Mesendoderm (in vitro differentiated cells): ENCODE measurements around the gene MPZL1.

ENCODE experiments used
- DNase-seq: peaks from one replicate; pipeline ENCODE4 v3.0.0; 2013
- H2AK5ac ChIP-seq: 2 replicates; pipeline ENCODE4 v1.6.1; 2013; ENCODE audit warnings: low read length, inconsistent platforms
- H2BK120ac ChIP-seq: 2 replicates; pipeline ENCODE4 v1.6.1; 2013; ENCODE audit warnings: low read depth, mild to moderate bottlenecking, low read length, moderate library complexity, mixed read lengths
- H2BK15ac ChIP-seq: replicated peaks from 2 replicates; pipeline ENCODE4 v1.6.1; 2013; ENCODE audit warnings: low read depth, mild to moderate bottlenecking, moderate library complexity
- H2BK5ac ChIP-seq: 2 replicates; pipeline ENCODE4 v1.6.1; 2013; ENCODE audit warnings: low read length, inconsistent platforms
- H3K18ac ChIP-seq: 2 replicates; pipeline ENCODE4 v1.6.1; 2013; ENCODE audit warnings: mild to moderate bottlenecking, low read length, mixed read lengths
- H3K23ac ChIP-seq: one replicate; pipeline ENCODE4 v1.6.1; 2013; ENCODE audit warnings: low read length
- H3K27ac ChIP-seq: 2 replicates; pipeline ENCODE4 v1.5.1; 2013; ENCODE audit warnings: low read depth, mild to moderate bottlenecking, inconsistent platforms, low read length, moderate library complexity
- H3K27me3 ChIP-seq: 2 replicates; pipeline ENCODE4 v1.6.1; 2013; ENCODE audit warnings: low read length, control low read depth, mild to moderate bottlenecking, inconsistent platforms; ENCODE audit not compliant: insufficient read depth, poor library complexity
- H3K36me3 ChIP-seq: 2 replicates; pipeline ENCODE4 v1.6.1; 2013; ENCODE audit warnings: low read length, inconsistent platforms; ENCODE audit not compliant: control insufficient read depth, insufficient read depth
- H3K4ac ChIP-seq: one replicate; pipeline ENCODE4 v1.6.1; 2013; ENCODE audit warnings: low read depth, mild to moderate bottlenecking, low read length, moderate library complexity
- H3K4me1 ChIP-seq: 2 replicates; pipeline ENCODE4 v1.6.1; 2013; ENCODE audit warnings: low read depth, low read length, inconsistent platforms; ENCODE audit not compliant: control insufficient read depth
- H3K4me2 ChIP-seq: 2 replicates; pipeline ENCODE4 v1.6.1; 2013; ENCODE audit warnings: low read length
- H3K4me3 ChIP-seq: 2 replicates; pipeline ENCODE4 v1.5.1; 2013; ENCODE audit warnings: mild to moderate bottlenecking, low read length
- H3K56ac ChIP-seq: one replicate; pipeline ENCODE4 v1.6.1; 2013; ENCODE audit warnings: low read length
- H3K79me1 ChIP-seq: 2 replicates; pipeline ENCODE4 v1.6.1; 2013; ENCODE audit warnings: low read length, inconsistent platforms
- H3K79me2 ChIP-seq: 2 replicates; pipeline ENCODE4 v1.6.1; 2013; ENCODE audit warnings: mild to moderate bottlenecking, low read length; ENCODE audit not compliant: control insufficient read depth, insufficient read depth
- H3K9ac ChIP-seq: 2 replicates; pipeline ENCODE4 v1.6.1; 2013; ENCODE audit warnings: low read length, inconsistent platforms
- H4K5ac ChIP-seq: one replicate; pipeline ENCODE4 v1.6.1; 2013; ENCODE audit warnings: low read length
- H4K8ac ChIP-seq: one replicate; pipeline ENCODE4 v1.6.1; 2013; ENCODE audit warnings: low read depth, mild to moderate bottlenecking, control low read depth, low read length, moderate library complexity
- WGBS: extraction: QIAGEN DNeasy Blood & Tissue Kit; methylation state at CpG from one replicate; pipeline ENCODE4 v1.1.7; 2013; ENCODE audit warnings: low lambda C conversion rate, missing lambda C conversion rate; ENCODE audit not compliant: insufficient coverage; ENCODE audit errors: extremely low coverage; 5-methylcytosine and 5-hydroxymethylcytosine counted together

MPZL1 gene

DNA sequence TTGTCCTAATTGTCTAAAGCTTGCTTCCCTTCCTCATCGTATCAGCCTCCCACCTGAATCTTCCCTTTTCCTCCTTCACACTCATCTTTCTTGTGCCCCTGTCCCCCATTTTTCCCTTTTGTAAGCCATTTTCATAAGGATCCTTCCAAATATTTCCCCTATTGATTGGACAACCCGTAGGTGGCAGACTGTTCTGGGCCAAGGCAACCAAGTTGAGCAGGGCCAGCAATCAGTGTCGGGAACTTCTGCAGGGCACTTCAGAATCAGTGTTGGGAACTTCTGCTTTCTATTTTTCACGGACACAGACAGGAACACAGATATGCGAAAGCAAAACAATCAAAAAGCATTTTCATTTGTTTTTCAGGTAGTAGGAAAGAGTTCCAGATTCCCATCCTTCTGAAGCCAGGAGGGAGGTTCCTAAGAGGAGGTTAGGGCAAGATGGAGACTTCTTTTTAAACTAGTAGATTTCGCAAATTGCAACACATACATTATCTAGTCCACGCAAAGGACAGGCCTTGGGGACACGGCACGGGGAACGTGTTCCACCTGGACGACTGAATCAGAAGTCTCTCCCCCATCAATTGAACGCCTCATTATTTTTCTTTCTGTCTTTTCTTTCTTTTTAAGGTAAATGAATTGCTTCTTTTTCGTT, 691 bp upstream of the MPZL1 start:
- Histone ChIP-seq H2AK5ac (no peak overlapping the region), H3K36me3 (no peaks in the 10 kb centered on the region), H3K79me2 (peaks cover 38% of the 10 kb centered on the region), H2BK15ac (no peak overlapping the region), H3K56ac (peak overlapping the region; percentile 94), H3K4ac (peak overlapping the region; percentile 49), H4K8ac (no peak overlapping the region), H3K9ac (peak overlapping the region; percentile 93), H3K27me3 (no peaks in the 10 kb centered on the region), H3K4me1 (peaks cover 23% of the 10 kb centered on the region), H3K4me2 (peak overlapping the region; percentile 90), H3K23ac (no peak overlapping the region), H3K18ac (peak overlapping the region; percentile 9), H4K5ac (no peak overlapping the region), H2BK5ac (peak overlapping the region; percentile 12), H3K4me3 (peak overlapping the region; percentile 57), H2BK120ac (no peak overlapping the region), H3K79me1 (peaks cover 9% of the 10 kb centered on the region), H3K27ac (peak overlapping the region; percentile 10)
- WGBS: no CpG with 5 or more reads among the region's 13 CpGs
- DNase-seq: peak; percentile 65

DNA sequence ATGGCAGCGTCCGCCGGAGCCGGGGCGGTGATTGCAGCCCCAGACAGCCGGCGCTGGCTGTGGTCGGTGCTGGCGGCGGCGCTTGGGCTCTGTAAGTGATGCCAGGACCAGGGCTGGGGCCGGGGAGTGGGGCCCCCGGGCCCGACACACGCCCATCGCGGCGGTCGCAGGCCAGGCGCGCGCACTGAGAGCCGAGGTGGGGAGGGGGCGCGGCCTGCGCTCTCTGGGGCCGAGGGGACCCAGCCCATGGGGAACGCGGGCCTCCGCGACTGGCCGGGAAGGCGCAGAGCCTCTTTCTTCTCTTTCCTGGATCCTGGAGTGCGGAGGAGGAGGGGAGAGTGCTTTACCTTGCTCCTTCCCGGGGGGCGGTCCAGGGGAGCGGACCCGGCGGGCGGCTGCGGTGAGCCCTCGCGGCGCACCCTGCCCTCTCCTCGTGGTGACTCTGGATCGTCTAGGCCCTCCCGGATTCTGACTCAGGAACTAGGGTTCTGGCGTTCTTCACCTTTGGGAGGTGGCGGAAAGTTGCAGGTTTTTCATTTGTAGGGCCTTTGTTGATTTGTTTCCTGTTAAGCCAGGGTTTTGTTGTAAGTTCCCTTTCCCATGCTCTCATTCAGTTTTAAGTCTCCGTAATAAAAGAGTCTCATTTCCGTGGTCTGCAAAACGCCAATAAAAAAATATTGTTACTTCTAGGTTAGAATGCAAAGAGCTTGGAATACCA, 529 bp downstream of the MPZL1 start:
- H4K5ac ChIP-seq: no peak overlapping the region
- H3K79me2 ChIP-seq: peaks cover 44% of the 10 kb centered on the region
- H3K18ac ChIP-seq: peak overlapping the region; percentile 94
- H3K36me3 ChIP-seq: no peaks in the 10 kb centered on the region
- H3K4me3 ChIP-seq: peak overlapping the region; percentile 90
- peak overlapping the region; percentile 42 for H2BK5ac ChIP-seq
- H2AK5ac ChIP-seq: no peak overlapping the region
- no peak overlapping the region for H4K8ac ChIP-seq
- peak overlapping the region; percentile 66 for H2BK120ac ChIP-seq
- H3K56ac ChIP-seq: peak overlapping the region; percentile 90
- peak overlapping the region; percentile 43 for H3K4me2 ChIP-seq
- no peaks in the 10 kb centered on the region for H3K27me3 ChIP-seq
- peak overlapping the region; percentile 93 for H3K9ac ChIP-seq
- peak overlapping the region; percentile 73 for H3K4ac ChIP-seq
- peaks cover 9% of the 10 kb centered on the region for H3K79me1 ChIP-seq
- no peak overlapping the region for H2BK15ac ChIP-seq
- H3K4me1 ChIP-seq: peaks cover 23% of the 10 kb centered on the region
- peak; percentile 63 for DNase-seq
- H3K27ac ChIP-seq: peak overlapping the region; percentile 87
- no CpG with 5 or more reads among the region's 52 CpGs for WGBS
- H3K23ac ChIP-seq: peak overlapping the region; percentile 45

DNA sequence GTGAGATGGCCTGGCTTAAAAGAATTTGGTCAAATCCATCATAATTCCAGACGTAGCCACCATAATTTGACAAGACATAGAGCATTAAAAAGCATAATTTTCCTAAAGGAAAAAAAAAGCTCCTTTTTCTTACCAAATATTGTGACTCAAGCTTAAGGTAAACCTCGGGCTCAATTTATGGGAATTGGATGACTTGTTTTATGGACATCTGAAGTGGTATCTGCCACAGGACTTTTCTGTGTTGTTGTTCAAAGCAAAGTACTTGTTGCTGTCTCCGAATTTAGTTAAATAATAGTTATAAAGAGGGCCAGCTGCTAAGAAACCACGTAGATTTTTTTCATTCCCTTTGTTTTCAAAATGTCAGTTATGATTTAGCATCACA, 1.1 kb downstream of the MPZL1 start:
- no CpG with 5 or more reads among the region's 4 CpGs for WGBS
- DNase-seq: no peak
- H3K9ac ChIP-seq: peak overlapping the region; percentile 93
- H3K4me2 ChIP-seq: peak overlapping the region; percentile 43
- peaks cover 50% of the 10 kb centered on the region for H3K79me2 ChIP-seq
- no peak overlapping the region for H3K4ac ChIP-seq
- peak overlapping the region; percentile 90 for H3K56ac ChIP-seq
- no peak overlapping the region for H2BK15ac ChIP-seq
- no peak overlapping the region for H4K5ac ChIP-seq
- H3K36me3 ChIP-seq: no peaks in the 10 kb centered on the region
- H3K27me3 ChIP-seq: no peaks in the 10 kb centered on the region
- no peak overlapping the region for H3K18ac ChIP-seq
- no peak overlapping the region for H2AK5ac ChIP-seq
- H3K4me3 ChIP-seq: peak overlapping the region; percentile 90
- H3K27ac ChIP-seq: no peak overlapping the region
- H3K23ac ChIP-seq: no peak overlapping the region
- peaks cover 26% of the 10 kb centered on the region for H3K4me1 ChIP-seq
- no peak overlapping the region for H2BK5ac ChIP-seq
- peaks cover 9% of the 10 kb centered on the region for H3K79me1 ChIP-seq
- no peak overlapping the region for H4K8ac ChIP-seq
- no peak overlapping the region for H2BK120ac ChIP-seq

DNA sequence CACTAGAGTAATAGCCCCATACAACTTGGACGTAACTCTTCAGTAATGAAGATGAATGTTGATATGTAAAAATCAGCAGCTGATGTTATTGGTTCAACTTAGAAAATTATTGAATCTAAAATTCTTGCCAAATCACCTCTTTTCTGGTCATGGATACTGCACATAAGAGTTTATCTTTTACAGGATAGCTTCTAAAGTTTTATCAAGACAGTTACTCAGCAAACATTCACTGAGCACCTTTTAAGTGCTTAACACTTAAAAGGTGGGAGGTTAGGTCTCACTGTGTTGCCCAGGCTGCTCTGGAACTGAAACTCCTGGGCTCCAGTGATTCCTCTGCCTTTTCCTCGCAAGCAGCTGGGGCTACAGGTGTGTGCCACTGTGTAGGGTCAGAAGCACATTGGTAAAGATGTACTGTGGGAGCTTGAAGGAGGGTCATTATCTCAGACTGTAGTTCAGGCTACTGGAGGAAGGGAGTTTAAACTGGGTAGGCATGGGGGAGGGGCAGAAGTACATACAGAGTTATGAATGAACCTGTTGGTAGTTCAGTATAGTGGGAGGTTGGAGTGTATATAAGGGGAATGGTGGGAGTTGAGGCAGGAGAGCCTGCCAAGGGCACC, 2.0 kb downstream of the MPZL1 start:
- WGBS: no CpG with 5 or more reads among the region's 2 CpGs

DNA sequence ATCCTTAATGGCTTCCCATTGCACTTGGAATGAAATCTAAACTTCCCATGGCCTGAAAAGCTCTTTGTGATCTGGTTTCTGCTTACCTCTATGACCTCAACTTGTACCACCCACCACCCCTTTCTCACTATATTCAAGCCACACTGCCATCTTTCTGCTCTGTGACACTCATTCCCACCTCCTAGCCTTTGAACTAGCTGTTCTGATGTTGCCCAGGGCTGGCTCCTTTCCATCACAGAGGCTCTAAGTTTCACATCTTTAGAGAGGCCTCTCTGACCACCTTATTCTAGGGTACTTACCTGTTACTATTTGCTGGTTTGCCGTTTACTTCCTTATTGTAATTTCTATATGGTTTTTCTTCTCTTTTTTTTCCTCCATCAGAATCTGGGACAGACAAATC, 4.2 kb downstream of the MPZL1 start:
- Histone ChIP-seq H3K18ac (no peak overlapping the region), H3K79me2 (peaks cover 79% of the 10 kb centered on the region), H3K4ac (no peak overlapping the region), H3K79me1 (peaks cover 9% of the 10 kb centered on the region), H3K27me3 (no peaks in the 10 kb centered on the region), H2BK15ac (no peak overlapping the region), H3K23ac (no peak overlapping the region), H3K56ac (peak overlapping the region; percentile 1), H3K4me3 (no peak overlapping the region), H3K27ac (peak overlapping the region; percentile 51), H2BK5ac (no peak overlapping the region), H4K5ac (no peak overlapping the region), H3K4me2 (no peak overlapping the region), H3K9ac (peak overlapping the region; percentile 16), H2AK5ac (no peak overlapping the region), H2BK120ac (no peak overlapping the region), H3K4me1 (peaks cover 14% of the 10 kb centered on the region), H4K8ac (no peak overlapping the region), H3K36me3 (no peaks in the 10 kb centered on the region)
- WGBS: no CpG with 5 or more reads among the region's 1 CpG
- DNase-seq: peak; percentile 61

More for the DNA sequence above, 2.0 kb downstream of the MPZL1 start:
- Histone ChIP-seq H3K4me1 (peaks cover 22% of the 10 kb centered on the region), H2AK5ac (no peak overlapping the region), H2BK120ac (no peak overlapping the region), H3K4me2 (peak overlapping the region; percentile 43), H3K9ac (peak overlapping the region; percentile 93), H3K4me3 (peak overlapping the region; percentile 1), H2BK15ac (no peak overlapping the region), H3K18ac (no peak overlapping the region), H3K36me3 (no peaks in the 10 kb centered on the region), H2BK5ac (no peak overlapping the region), H3K4ac (no peak overlapping the region), H4K5ac (no peak overlapping the region), H3K23ac (no peak overlapping the region), H3K56ac (peak overlapping the region; percentile 39), H3K27ac (no peak overlapping the region), H3K79me2 (peaks cover 59% of the 10 kb centered on the region), H3K27me3 (no peaks in the 10 kb centered on the region), H4K8ac (no peak overlapping the region), H3K79me1 (peaks cover 9% of the 10 kb centered on the region)
- DNase-seq: no peak
